KMS-11 (cell line): ENCODE results near the gene ST8SIA2.

Experiments
- H2AFZ ChIP-seq: fragments of 200-600 bp; sonication (generic); 2 replicates; pipeline ENCODE4 v1.6.1; 2016; ENCODE audit warnings: antibody characterized with exemption, mixed run types, low read depth
- H3K27ac ChIP-seq: fragments of 200-600 bp; sonication (generic); 2 replicates; pipeline ENCODE4 v1.6.1; 2016; ENCODE audit warnings: mild to moderate bottlenecking, mixed run types
- H3K27me3 ChIP-seq: fragments of 200-600 bp; sonication (generic); 2 replicates; pipeline ENCODE4 v1.6.1; 2017; ENCODE audit warnings: mild to moderate bottlenecking, low read depth, mixed run types, moderate library complexity; ENCODE audit not compliant: insufficient read depth
- H3K36me3 ChIP-seq: fragments of 200-600 bp; sonication (generic); 2 replicates; pipeline ENCODE4 v1.6.1; 2017; ENCODE audit warnings: mild to moderate bottlenecking, mixed run types; ENCODE audit not compliant: insufficient read depth
- H3K4me1 ChIP-seq: fragments of 200-600 bp; sonication (generic); 2 replicates; pipeline ENCODE4 v1.6.1; 2016; ENCODE audit warnings: mild to moderate bottlenecking, low read depth, mixed run types; ENCODE audit not compliant: poor library complexity, severe bottlenecking
- H3K4me2 ChIP-seq: fragments of 200-600 bp; sonication (generic); 2 replicates; pipeline ENCODE4 v1.7.0; 2016; ENCODE audit warnings: mild to moderate bottlenecking, mixed run types
- H3K4me3 ChIP-seq: fragments of 200-600 bp; sonication (generic); IDR thresholded peaks from 2 replicates; pipeline ENCODE4 v1.6.1; 2017; ENCODE audit warnings: low read depth, low read length, mixed read lengths; ENCODE audit not compliant: insufficient read depth
- H3K79me2 ChIP-seq: fragments of 200-600 bp; sonication (generic); 2 replicates; pipeline ENCODE4 v1.6.1; 2016; ENCODE audit warnings: low read depth, mixed run types; ENCODE audit not compliant: insufficient read depth
- H3K9ac ChIP-seq: fragments of 200-600 bp; sonication (generic); 2 replicates; pipeline ENCODE4 v1.6.1; 2016; ENCODE audit warnings: mild to moderate bottlenecking, mixed run types
- H4K20me1 ChIP-seq: fragments of 200-600 bp; sonication (generic); 2 replicates; pipeline ENCODE4 v1.6.1; 2016; ENCODE audit warnings: mild to moderate bottlenecking, mixed run types; ENCODE audit not compliant: insufficient read depth
- TF ChIP-seq, protein P1 (sequence below): fragments of 200-600 bp; sonication (generic); conservative IDR thresholded peaks from 2 replicates; pipeline ENCODE4 v1.6.1; 2017; ENCODE audit warnings: low read depth, mild to moderate bottlenecking, antibody characterized with exemption, low read length, moderate library complexity, mixed read lengths

The ST8SIA2 gene

DNA sequence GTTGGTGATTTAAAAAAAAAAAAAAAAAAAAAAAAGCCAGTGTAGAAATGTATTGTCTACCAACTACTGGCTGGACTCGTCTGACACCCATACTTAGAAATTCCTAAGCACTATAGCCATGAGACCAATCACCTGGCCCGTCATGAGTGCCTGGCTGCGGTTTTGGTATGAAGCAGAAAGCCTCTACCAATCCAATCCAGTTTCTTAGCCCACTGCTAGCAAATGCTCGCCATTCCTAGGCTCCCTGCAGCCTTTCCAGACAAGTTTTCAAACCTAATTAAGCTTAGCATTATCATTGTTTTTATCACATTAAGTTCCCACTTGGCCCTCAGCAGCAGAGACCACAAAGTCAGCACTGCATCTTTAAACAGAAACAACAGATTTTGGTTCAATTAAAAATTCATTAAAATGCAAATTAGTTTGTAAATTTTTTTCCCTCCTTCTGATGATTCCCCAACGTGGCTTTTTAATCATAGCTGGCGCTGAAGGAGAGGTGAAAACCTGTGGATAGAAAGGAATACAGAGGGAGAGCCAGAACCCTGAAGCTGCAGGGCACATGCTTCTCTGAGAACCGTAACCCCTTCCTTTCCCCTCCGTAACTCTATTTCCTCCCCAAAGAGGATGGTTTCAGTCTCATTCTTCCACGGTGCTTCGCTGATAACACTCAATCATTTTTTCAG is 32.2 kb upstream of the ST8SIA2 start:
- H3K27me3 ChIP-seq = no peaks in the 10 kb centered on the region

DNA sequence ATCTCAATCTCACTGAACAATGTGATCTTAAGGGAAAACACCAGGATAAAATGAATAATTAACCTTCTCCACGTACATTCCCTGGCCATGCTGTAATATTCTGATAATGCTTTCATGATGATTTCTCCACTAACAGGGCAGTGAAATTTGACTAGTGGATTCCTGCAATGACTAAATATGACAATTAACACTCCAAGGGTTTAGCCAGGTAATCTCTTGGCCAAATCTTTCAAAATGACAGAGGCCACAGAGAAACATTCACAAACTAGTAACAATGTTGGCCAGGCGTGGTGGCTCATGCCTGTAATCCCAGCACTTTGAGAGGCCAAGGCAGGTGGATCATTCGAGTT is 31.7 kb upstream of the ST8SIA2 start:
- TF ChIP-seq, protein P1, sequence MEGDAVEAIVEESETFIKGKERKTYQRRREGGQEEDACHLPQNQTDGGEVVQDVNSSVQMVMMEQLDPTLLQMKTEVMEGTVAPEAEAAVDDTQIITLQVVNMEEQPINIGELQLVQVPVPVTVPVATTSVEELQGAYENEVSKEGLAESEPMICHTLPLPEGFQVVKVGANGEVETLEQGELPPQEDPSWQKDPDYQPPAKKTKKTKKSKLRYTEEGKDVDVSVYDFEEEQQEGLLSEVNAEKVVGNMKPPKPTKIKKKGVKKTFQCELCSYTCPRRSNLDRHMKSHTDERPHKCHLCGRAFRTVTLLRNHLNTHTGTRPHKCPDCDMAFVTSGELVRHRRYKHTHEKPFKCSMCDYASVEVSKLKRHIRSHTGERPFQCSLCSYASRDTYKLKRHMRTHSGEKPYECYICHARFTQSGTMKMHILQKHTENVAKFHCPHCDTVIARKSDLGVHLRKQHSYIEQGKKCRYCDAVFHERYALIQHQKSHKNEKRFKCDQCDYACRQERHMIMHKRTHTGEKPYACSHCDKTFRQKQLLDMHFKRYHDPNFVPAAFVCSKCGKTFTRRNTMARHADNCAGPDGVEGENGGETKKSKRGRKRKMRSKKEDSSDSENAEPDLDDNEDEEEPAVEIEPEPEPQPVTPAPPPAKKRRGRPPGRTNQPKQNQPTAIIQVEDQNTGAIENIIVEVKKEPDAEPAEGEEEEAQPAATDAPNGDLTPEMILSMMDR = no peak
- H3K27ac ChIP-seq = no peak overlapping the region

More for the DNA sequence above, 32.2 kb upstream of the ST8SIA2 start:
- H2AFZ ChIP-seq = no peak overlapping the region
- no peaks in the 10 kb centered on the region for H3K4me1 ChIP-seq
- TF ChIP-seq, protein P1 = no peak
- H3K4me3 ChIP-seq = no peak overlapping the region
- no peaks in the 10 kb centered on the region for H4K20me1 ChIP-seq
- H3K9ac ChIP-seq = no peak overlapping the region
- no peaks in the 10 kb centered on the region for H3K36me3 ChIP-seq
- H3K27ac ChIP-seq = no peak overlapping the region
- no peak overlapping the region for H3K4me2 ChIP-seq
- H3K79me2 ChIP-seq = no peaks in the 10 kb centered on the region

DNA sequence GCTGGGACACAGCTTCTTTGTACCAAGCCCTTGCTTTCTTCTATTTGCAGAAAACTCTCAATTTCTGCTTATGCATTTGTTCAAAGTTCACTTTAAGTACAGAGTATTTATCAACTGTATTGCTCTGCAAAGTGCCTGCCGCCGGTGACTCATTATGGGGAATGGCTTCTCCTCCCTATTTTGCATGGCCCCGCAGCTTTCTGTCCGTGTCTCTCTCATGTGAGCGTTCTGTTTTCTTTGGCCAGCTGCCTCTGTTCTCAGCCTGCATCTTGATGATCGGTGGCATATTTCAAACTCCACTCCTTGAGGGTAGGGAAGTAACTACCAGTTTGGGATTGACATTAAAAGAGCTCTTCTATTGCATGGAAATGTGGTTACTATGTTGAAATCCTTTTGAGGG is 28.6 kb upstream of the ST8SIA2 start:
- H3K79me2 ChIP-seq = no peaks in the 10 kb centered on the region
- no peak overlapping the region for H3K9ac ChIP-seq
- H3K4me3 ChIP-seq = no peak overlapping the region
- no peaks in the 10 kb centered on the region for H3K27me3 ChIP-seq
- no peaks in the 10 kb centered on the region for H4K20me1 ChIP-seq
- no peaks in the 10 kb centered on the region for H3K36me3 ChIP-seq
- H2AFZ ChIP-seq = no peak overlapping the region
- TF ChIP-seq, protein P1 = no peak
- no peaks in the 10 kb centered on the region for H3K4me1 ChIP-seq
- H3K27ac ChIP-seq = no peak overlapping the region
- H3K4me2 ChIP-seq = no peak overlapping the region

More for the DNA sequence above, 31.7 kb upstream of the ST8SIA2 start:
- Histone ChIP-seq H4K20me1 (no peaks in the 10 kb centered on the region), H3K27me3 (no peaks in the 10 kb centered on the region), H2AFZ (no peak overlapping the region), H3K4me1 (no peaks in the 10 kb centered on the region), H3K79me2 (no peaks in the 10 kb centered on the region), H3K9ac (no peak overlapping the region), H3K4me2 (no peak overlapping the region), H3K4me3 (no peak overlapping the region), H3K36me3 (no peaks in the 10 kb centered on the region)

DNA sequence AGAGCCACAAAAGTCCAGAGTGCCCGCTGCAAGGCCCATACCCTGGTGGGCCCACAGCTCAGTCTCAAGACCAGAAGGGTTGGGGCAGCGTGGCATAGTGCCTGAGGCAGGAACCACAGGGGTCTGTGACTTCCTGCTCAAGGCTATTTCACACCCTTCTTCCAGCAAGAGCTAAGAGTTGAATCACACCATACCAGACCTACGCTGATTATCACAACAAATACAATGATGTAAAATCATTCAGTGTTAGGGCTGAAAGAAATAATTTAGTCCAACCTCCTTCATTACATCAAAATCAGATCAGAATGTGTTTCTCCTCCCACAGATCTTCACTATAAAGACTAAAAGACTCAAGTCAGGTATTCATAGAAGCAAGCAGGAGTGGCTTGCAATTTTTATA is 27.8 kb upstream of the ST8SIA2 start:
- H3K79me2 ChIP-seq = no peaks in the 10 kb centered on the region
- H2AFZ ChIP-seq = no peak overlapping the region
- no peak overlapping the region for H3K9ac ChIP-seq
- no peaks in the 10 kb centered on the region for H3K4me1 ChIP-seq
- TF ChIP-seq, protein P1 = no peak
- no peaks in the 10 kb centered on the region for H3K36me3 ChIP-seq
- H3K27me3 ChIP-seq = no peaks in the 10 kb centered on the region
- no peak overlapping the region for H3K27ac ChIP-seq
- no peak overlapping the region for H3K4me3 ChIP-seq
- no peaks in the 10 kb centered on the region for H4K20me1 ChIP-seq
- no peak overlapping the region for H3K4me2 ChIP-seq
